Neuronal stem cell (in vitro differentiated cells): ENCODE measurements around the gene SLC46A2.

ENCODE experiments used
- DNase-seq: peaks from one replicate; pipeline ENCODE4 v3.0.0-alpha.2; 2013; ENCODE audit warnings: low spot score
- H2AFZ ChIP-seq: one replicate; pipeline ENCODE4 v1.6.1; 2013; ENCODE audit warnings: mild to moderate bottlenecking, low read length, inconsistent platforms
- H2AK5ac ChIP-seq: 2 replicates; pipeline ENCODE4 v1.6.1; 2013; ENCODE audit warnings: low read depth, mild to moderate bottlenecking, inconsistent platforms, low read length, moderate library complexity, mixed read lengths
- H2BK120ac ChIP-seq: 2 replicates; pipeline ENCODE4 v1.6.1; 2013; ENCODE audit warnings: low read depth, mild to moderate bottlenecking, inconsistent platforms, low read length, moderate library complexity, mixed read lengths
- H2BK12ac ChIP-seq: one replicate; pipeline ENCODE4 v1.6.1; 2013; ENCODE audit warnings: low read length, inconsistent platforms
- H2BK15ac ChIP-seq: 2 replicates; pipeline ENCODE4 v1.6.1; 2013; ENCODE audit warnings: mild to moderate bottlenecking, low read length, inconsistent platforms, mixed read lengths
- H2BK5ac ChIP-seq: one replicate; pipeline ENCODE4 v1.6.1; 2013; ENCODE audit warnings: inconsistent platforms, mild to moderate bottlenecking, low read length, moderate library complexity
- H3K14ac ChIP-seq: one replicate; pipeline ENCODE4 v1.6.1; 2013; ENCODE audit warnings: low read length, inconsistent platforms
- H3K18ac ChIP-seq: 2 replicates; pipeline ENCODE4 v1.6.1; 2013; ENCODE audit warnings: low read length, inconsistent platforms
- H3K23ac ChIP-seq: 2 replicates; pipeline ENCODE4 v1.6.1; 2013; ENCODE audit warnings: low read depth, mild to moderate bottlenecking, mixed read lengths, low read length, inconsistent platforms; ENCODE audit not compliant: poor library complexity
- H3K27ac ChIP-seq: replicated peaks from 3 replicates; pipeline ENCODE4 v1.5.1; 2013; ENCODE audit warnings: low read length, inconsistent platforms
- H3K27me3 ChIP-seq, 3 experiments: 2 replicates each; pipeline ENCODE4 v1.6.1; 2013; ENCODE audit warnings: low read length in 3 of 3, mild to moderate bottlenecking in 2 of 3, inconsistent platforms in 1 of 3, low read depth in 1 of 3, mixed read lengths in 1 of 3, moderate library complexity in 1 of 3; ENCODE audit not compliant: control insufficient read depth in 3 of 3, insufficient read depth in 3 of 3
- H3K36me3 ChIP-seq, 2 donors: replicated peaks in 1 of 2; 2 replicates each; pipeline ENCODE4 v1.6.1; 2013; ENCODE audit warnings: low read length in 2 of 2; ENCODE audit not compliant: control insufficient read depth in 2 of 2, insufficient read depth in 2 of 2
- H3K4ac ChIP-seq: 2 replicates; pipeline ENCODE4 v1.6.1; 2013; ENCODE audit warnings: inconsistent platforms, mild to moderate bottlenecking, low read length, moderate library complexity
- H3K4me1 ChIP-seq, 2 donors: 1 replicate in 1 of 2; 2 replicates in 1 of 2; pipeline ENCODE4 v1.6.1; 2013; ENCODE audit warnings: low read length in 2 of 2, low read depth in 1 of 2; ENCODE audit not compliant: control insufficient read depth in 2 of 2, insufficient read depth in 1 of 2
- H3K4me2 ChIP-seq: one replicate; pipeline ENCODE4 v1.6.1; 2013; ENCODE audit warnings: mild to moderate bottlenecking, low read length, inconsistent platforms; ENCODE audit not compliant: insufficient read depth, poor library complexity, severe bottlenecking
- H3K4me3 ChIP-seq, 2 donors: 2 replicates each; pipeline ENCODE4 v1.5.1; 2013; ENCODE audit warnings: low read length in 2 of 2, mild to moderate bottlenecking in 2 of 2, inconsistent platforms in 1 of 2, moderate library complexity in 1 of 2
- H3K79me1 ChIP-seq: one replicate; pipeline ENCODE4 v1.6.1; 2013; ENCODE audit warnings: low read depth, mild to moderate bottlenecking, inconsistent platforms, low read length, moderate library complexity
- H3K9ac ChIP-seq: one replicate; pipeline ENCODE4 v1.6.1; 2013; ENCODE audit warnings: mild to moderate bottlenecking, low read depth, low read length, inconsistent platforms; ENCODE audit not compliant: poor library complexity
- H3K9me3 ChIP-seq, 2 donors: replicated peaks in 1 of 2; 2 replicates each; pipeline versions ENCODE3 to v1.6.1; 2013; ENCODE audit warnings: low read length in 2 of 2, mild to moderate bottlenecking in 2 of 2, inconsistent platforms in 1 of 2, low read depth in 1 of 2, mixed read lengths in 1 of 2, moderate library complexity in 1 of 2; ENCODE audit not compliant: control insufficient read depth in 2 of 2, insufficient read depth in 1 of 2
- H4K8ac ChIP-seq: one replicate; pipeline ENCODE4 v1.6.1; 2013; ENCODE audit warnings: low read depth, mild to moderate bottlenecking, inconsistent platforms, low read length, moderate library complexity
- H4K91ac ChIP-seq: one replicate; pipeline ENCODE4 v1.6.1; 2013; ENCODE audit warnings: low read length, low read depth, mild to moderate bottlenecking, inconsistent platforms; ENCODE audit not compliant: poor library complexity
- WGBS, 2 donors: extraction: QIAGEN DNeasy Blood & Tissue Kit; methylation state at CpG; one replicate each; pipeline ENCODE4 v1.1.7; 2013; ENCODE audit warnings: missing lambda C conversion rate in 2 of 2, mixed read lengths in 1 of 2; ENCODE audit not compliant: insufficient read length in 2 of 2, insufficient replicate concordance in 1 of 2; ENCODE audit errors: extremely low coverage in 2 of 2; 5-methylcytosine and 5-hydroxymethylcytosine counted together

The SLC46A2 gene

DNA sequence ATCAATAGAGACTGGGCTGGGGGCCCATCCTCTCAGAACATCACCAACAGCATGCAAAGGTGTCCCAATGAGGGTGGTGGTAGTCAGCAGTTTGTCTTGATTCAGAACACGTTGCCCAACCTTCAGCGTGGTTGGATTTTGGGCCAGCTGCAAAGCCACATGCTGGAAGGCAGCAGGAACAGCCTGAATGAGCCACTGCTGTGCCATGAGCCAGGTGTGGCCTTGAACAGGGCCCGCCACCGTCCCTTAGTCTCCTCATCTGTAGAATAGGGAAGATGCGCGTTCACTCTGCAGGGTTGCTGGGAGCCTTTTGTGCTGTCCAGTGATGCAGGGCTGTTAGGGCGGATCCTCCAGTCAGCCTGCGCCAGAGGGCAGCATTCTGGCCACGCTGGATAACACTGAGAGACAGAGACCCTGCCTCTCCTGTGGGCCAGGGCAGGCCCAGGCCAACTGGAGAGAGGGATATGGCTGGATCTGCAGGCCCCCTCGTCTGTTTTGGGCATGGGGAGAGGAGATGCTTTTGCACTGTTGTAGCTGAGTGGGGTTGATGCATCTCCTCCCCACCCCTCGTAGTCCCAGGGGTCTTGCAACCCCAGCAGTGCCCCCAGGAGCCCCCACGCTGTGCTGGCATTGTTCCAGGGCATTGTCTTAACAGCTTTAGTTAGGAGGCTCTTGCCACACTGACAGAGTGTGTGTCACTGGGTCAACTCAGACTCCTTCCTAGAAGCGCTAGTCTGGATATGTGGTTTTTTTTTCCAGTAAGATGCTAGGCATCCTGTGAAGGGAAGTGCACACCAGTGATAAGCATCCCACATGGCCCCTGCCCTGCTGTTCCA, 42.1 kb downstream of the SLC46A2 start:
- no peak overlapping the region for H3K4me2 ChIP-seq
- peak; percentile 18 for DNase-seq
- no peak overlapping the region for H2BK5ac ChIP-seq
- H4K8ac ChIP-seq = peak overlapping the region; percentile 73
- peaks cover 0 to 9% of the 10 kb centered on the region in 2 donors for H3K9me3 ChIP-seq
- no peak overlapping the region for H3K27ac ChIP-seq
- H4K91ac ChIP-seq = no peak overlapping the region
- H3K4me1 ChIP-seq = peaks cover 8 to 9% of the 10 kb centered on the region in 2 donors
- H3K4ac ChIP-seq = no peak overlapping the region
- no CpG with 5 or more reads among the region's 13 CpGs for WGBS, 2 donors
- H3K4me3 ChIP-seq = no peak overlapping the region
- no peaks in the 10 kb centered on the region for H3K79me1 ChIP-seq
- peak overlapping the region; percentile 76 for H3K18ac ChIP-seq
- H3K9ac ChIP-seq = peak overlapping the region; percentile 57
- H3K27me3 ChIP-seq = no peaks in the 10 kb centered on the region
- peak overlapping the region; percentile 33 for H2AK5ac ChIP-seq
- H3K23ac ChIP-seq = peak overlapping the region; percentile 1
- no peak overlapping the region for H2BK120ac ChIP-seq
- no peak overlapping the region for H2BK15ac ChIP-seq
- H3K36me3 ChIP-seq = peaks cover 0 to 22% of the 10 kb centered on the region in 2 donors
- no peak overlapping the region for H3K14ac ChIP-seq
- H2AFZ ChIP-seq = no peak overlapping the region
- H2BK12ac ChIP-seq = no peak overlapping the region

- Histone ChIP-seq H2AK5ac (no peak overlapping the region), H3K4me2 (no peak overlapping the region), H3K18ac (no peak overlapping the region), H2BK12ac (no peak overlapping the region), H3K9me3 (peaks cover 0 to 9% of the 10 kb centered on the region in 2 donors), H2BK15ac (no peak overlapping the region), H3K23ac (no peak overlapping the region), H3K36me3 (peaks cover 0 to 9% of the 10 kb centered on the region in 2 donors), H2AFZ (no peak overlapping the region), H3K4me3 (no peak overlapping the region), H3K79me1 (no peaks in the 10 kb centered on the region), H2BK120ac (no peak overlapping the region), H3K9ac (no peak overlapping the region), H4K8ac (no peak overlapping the region), H3K14ac (no peak overlapping the region), H2BK5ac (no peak overlapping the region), H3K4me1 (peaks cover 8 to 9% of the 10 kb centered on the region in 2 donors), H4K91ac (no peak overlapping the region), H3K27ac (no peak overlapping the region), H3K27me3 (no peaks in the 10 kb centered on the region), H3K4ac (no peak overlapping the region)
- no peak for DNase-seq
- WGBS, 2 donors = no CpG with 5 or more reads among the region's 14 CpGs
These were observed 43.9 kb downstream of the SLC46A2 start for GRCh38 chr9:112846528-112847488.

GRCh38 chr9:112844771-112845542, 45.7 kb downstream of the SLC46A2 start:
- H2BK12ac ChIP-seq = no peak overlapping the region
- no peak overlapping the region for H3K9ac ChIP-seq
- H3K27ac ChIP-seq = no peak overlapping the region
- no peak overlapping the region for H3K4me3 ChIP-seq
- no peak overlapping the region for H2BK120ac ChIP-seq
- H4K8ac ChIP-seq = no peak overlapping the region
- H3K4ac ChIP-seq = no peak overlapping the region
- no peak overlapping the region for H3K4me2 ChIP-seq
- H3K4me1 ChIP-seq = peaks cover 8 to 9% of the 10 kb centered on the region in 2 donors
- no peak overlapping the region for H3K14ac ChIP-seq
- peak; percentile 68 for DNase-seq
- H2AFZ ChIP-seq = no peak overlapping the region
- H3K27me3 ChIP-seq = no peaks in the 10 kb centered on the region
- no peak overlapping the region for H2BK15ac ChIP-seq
- H3K23ac ChIP-seq = no peak overlapping the region
- H2BK5ac ChIP-seq = no peak overlapping the region
- no peaks in the 10 kb centered on the region for H3K79me1 ChIP-seq
- no CpG with 5 or more reads among the region's 15 CpGs for WGBS, 2 donors
- H3K36me3 ChIP-seq = peaks cover 0 to 8% of the 10 kb centered on the region in 2 donors
- H3K9me3 ChIP-seq = peaks cover 0 to 9% of the 10 kb centered on the region in 2 donors
- no peak overlapping the region for H2AK5ac ChIP-seq
- H3K18ac ChIP-seq = no peak overlapping the region
- H4K91ac ChIP-seq = no peak overlapping the region
